HepG2 (cell line): ENCODE results near the gene SEMA7A. TPM values are rescaled to one million over a fixed set of nuclear protein-coding genes. Genes with fewer than 3 reads are reported as not detected.

ENCODE experiments used
- ARNT2 ChIP-seq: sonication (generic); formaldehyde crosslinking; IDR thresholded peaks from 2 replicates; pipeline ENCODE4 v1.8.0; 2022; ENCODE audit warnings: mild to moderate bottlenecking, low read depth, missing genetic modification reagents, moderate library complexity
- BRCA1 ChIP-seq: sonication (generic); formaldehyde crosslinking; IDR thresholded peaks from 2 replicates; pipeline ENCODE4 v1.4.0; 2020; ENCODE audit warnings: missing genetic modification reagents
- ETV6 ChIP-seq: sonication (generic); formaldehyde crosslinking; conservative IDR thresholded peaks from 2 replicates; pipeline ENCODE4 v1.4.0; 2020; ENCODE audit warnings: missing genetic modification reagents
- FOXJ3 ChIP-seq: sonication (generic); formaldehyde crosslinking; IDR thresholded peaks from 2 replicates; pipeline ENCODE4 v1.4.0; 2020; ENCODE audit warnings: missing genetic modification reagents, mild to moderate bottlenecking, borderline replicate concordance
- GATAD1 ChIP-seq: IDR thresholded peaks from 2 replicates; pipeline ENCODE4 v1.6.1; 2016; ENCODE audit warnings: missing genetic modification reagents, missing compliant biosample characterization
- GPN1 ChIP-seq: sonication (generic); formaldehyde crosslinking; IDR thresholded peaks from 2 replicates; pipeline ENCODE4 v1.5.1; 2020; ENCODE audit warnings: missing genetic modification reagents, borderline replicate concordance
- HNRNPH1 ChIP-seq: fragments of 200-400 bp; formaldehyde crosslinking; optimal IDR thresholded peaks from 2 replicates; pipeline ENCODE3; 2017; ENCODE audit warnings: mild to moderate bottlenecking, low read depth, low read length
- MBNL3 ChIP-seq: fragments of 250-450 bp; sonication (Bioruptor Pico); conservative IDR thresholded peaks from 2 replicates; pipeline ENCODE4 v1.8.0; 2022; ENCODE audit warnings: mild to moderate bottlenecking, inconsistent platforms
- NFAT5 ChIP-seq: sonication (generic); formaldehyde crosslinking; IDR thresholded peaks from 2 replicates; pipeline ENCODE4 v1.4.0; 2020; ENCODE audit warnings: missing genetic modification reagents
- NRL ChIP-seq: sonication (generic); formaldehyde crosslinking; IDR thresholded peaks from 2 replicates; pipeline ENCODE4 v1.5.0; 2020; ENCODE audit warnings: missing genetic modification reagents, mild to moderate bottlenecking, moderate library complexity, borderline replicate concordance
- POLR2AphosphoS2 ChIP-seq: IDR thresholded peaks from 2 replicates; pipeline ENCODE4 v1.6.1; 2011; ENCODE audit warnings: low read depth, low read length, improper control_type of control experiment
- REXO4 ChIP-seq: sonication (generic); formaldehyde crosslinking; IDR thresholded peaks from 2 replicates; pipeline ENCODE4 v1.8.0; 2022; ENCODE audit warnings: missing genetic modification reagents, mild to moderate bottlenecking, borderline replicate concordance
- SPEN ChIP-seq: sonication (generic); formaldehyde crosslinking; IDR thresholded peaks from 2 replicates; pipeline ENCODE4 v1.5.1; 2020; ENCODE audit warnings: low read depth, mild to moderate bottlenecking, missing genetic modification reagents
- TGIF2 ChIP-seq: IDR thresholded peaks from 2 replicates; pipeline ENCODE4 v1.6.1; 2016; ENCODE audit warnings: control low read depth, missing compliant biosample characterization
- ZBTB7A ChIP-seq: sonication (generic); formaldehyde crosslinking; IDR thresholded peaks from 2 replicates; pipeline ENCODE4 v1.8.0; 2022; ENCODE audit warnings: mild to moderate bottlenecking, missing genetic modification reagents
- ZBTB7B ChIP-seq: sonication (generic); formaldehyde crosslinking; IDR thresholded peaks from 2 replicates; pipeline ENCODE4 v1.4.0; 2020; ENCODE audit warnings: missing genetic modification reagents
- ZMAT3 ChIP-seq: sonication (generic); formaldehyde crosslinking; conservative IDR thresholded peaks from 2 replicates; pipeline ENCODE4 v1.7.0; 2021; ENCODE audit warnings: missing genetic modification reagents
- ZNF207 ChIP-seq: fragments of 450-650 bp; IDR thresholded peaks from 2 replicates; pipeline ENCODE4 v1.6.1; 2016; ENCODE audit warnings: antibody characterized with exemption, borderline replicate concordance
- ZNF331 ChIP-seq: sonication (generic); formaldehyde crosslinking; IDR thresholded peaks from 2 replicates; pipeline ENCODE4 v1.4.0; 2020; ENCODE audit warnings: missing genetic modification reagents
- ZNF746 ChIP-seq: sonication (generic); formaldehyde crosslinking; IDR thresholded peaks from 2 replicates; pipeline ENCODE4 v1.8.0; 2022; ENCODE audit warnings: mild to moderate bottlenecking, missing genetic modification reagents
- polyA plus RNA-seq, 8 experiments: library from polyadenylated mRNA; depleted of rRNA in 3 of 8; stranded (reverse) in 7 of 8; unstranded in 1 of 8; fragments of >200 nt; fragmentation: Illumina TruSeq in 4 of 8; extraction: Trizol in 4 of 8; gene quantifications; 2 replicates each; pipeline versions ENCODE4 v1.2.1 to v1.2.3, GENCODE V29; 2011 to 2016; ENCODE audit warnings: low read depth in 4 of 8, missing spikeins in 1 of 8, mixed read lengths in 1 of 8; ENCODE audit not compliant: insufficient read depth in 1 of 8
- total RNA-seq, 5 experiments: library from RNA; depleted of rRNA; stranded (reverse); fragments of >200 nt; fragmentation: Illumina TruSeq; extraction: Trizol; gene quantifications; 2 replicates each; pipeline ENCODE4 v1.2.3, GENCODE V29; 2016; ENCODE audit warnings: low read depth in 1 of 5
- TF ChIP-seq, protein P1 (sequence below): sonication (generic); formaldehyde crosslinking; IDR thresholded peaks from 2 replicates; pipeline ENCODE4 v1.5.0; 2020; ENCODE audit warnings: mild to moderate bottlenecking, missing genetic modification reagents

Gene SEMA7A
- total and polyA plus RNA-seq, 2 of the 13 experiments (the other 11 are each of a cell fraction or from before 2014, with no cell fraction given) = 9.0 to 15.8 TPM

- TF ChIP-seq REXO4 (CRISPR knock-in tag) (no peak), NRL (peak; percentile 90; the same call in 1 of the 2 replicates), ARNT2 (CRISPR knock-in tag) (peak; percentile 62; the same call in 1 of the 2 replicates), GPN1 (CRISPR knock-in tag) (no peak), ZNF207 (no peak), ZBTB7A (CRISPR knock-in tag) (peak; percentile 49; the same call in 1 of the 2 replicates), ZNF746 (CRISPR knock-in tag) (no peak), POLR2AphosphoS2 (no peak), NFAT5 (CRISPR knock-in tag) (no peak), GATAD1 (CRISPR knock-in tag) (peak; percentile 92), ETV6 (CRISPR knock-in tag) (no peak; the same call in 1 of the 2 replicates), FOXJ3 (CRISPR knock-in tag) (peak; percentile 97), BRCA1 (CRISPR knock-in tag) (0 out of 2 replicates have a peak, but pooled peaks have one; percentile 46), HNRNPH1 (no peak), SPEN (CRISPR knock-in tag) (peak; percentile 72; the same call in 1 of the 2 replicates), ZBTB7B (CRISPR knock-in tag) (peak; percentile 76), MBNL3 (CRISPR knock-in tag) (no peak), TGIF2 (CRISPR knock-in tag) (peak; percentile 74; the same call in 1 of the 2 replicates), ZNF331 (CRISPR knock-in tag) (peak; percentile 78; the same call in 1 of the 2 replicates), ZMAT3 (CRISPR knock-in tag) (no peak; the same call in 1 of the 2 replicates)
- TF ChIP-seq, protein P1, sequence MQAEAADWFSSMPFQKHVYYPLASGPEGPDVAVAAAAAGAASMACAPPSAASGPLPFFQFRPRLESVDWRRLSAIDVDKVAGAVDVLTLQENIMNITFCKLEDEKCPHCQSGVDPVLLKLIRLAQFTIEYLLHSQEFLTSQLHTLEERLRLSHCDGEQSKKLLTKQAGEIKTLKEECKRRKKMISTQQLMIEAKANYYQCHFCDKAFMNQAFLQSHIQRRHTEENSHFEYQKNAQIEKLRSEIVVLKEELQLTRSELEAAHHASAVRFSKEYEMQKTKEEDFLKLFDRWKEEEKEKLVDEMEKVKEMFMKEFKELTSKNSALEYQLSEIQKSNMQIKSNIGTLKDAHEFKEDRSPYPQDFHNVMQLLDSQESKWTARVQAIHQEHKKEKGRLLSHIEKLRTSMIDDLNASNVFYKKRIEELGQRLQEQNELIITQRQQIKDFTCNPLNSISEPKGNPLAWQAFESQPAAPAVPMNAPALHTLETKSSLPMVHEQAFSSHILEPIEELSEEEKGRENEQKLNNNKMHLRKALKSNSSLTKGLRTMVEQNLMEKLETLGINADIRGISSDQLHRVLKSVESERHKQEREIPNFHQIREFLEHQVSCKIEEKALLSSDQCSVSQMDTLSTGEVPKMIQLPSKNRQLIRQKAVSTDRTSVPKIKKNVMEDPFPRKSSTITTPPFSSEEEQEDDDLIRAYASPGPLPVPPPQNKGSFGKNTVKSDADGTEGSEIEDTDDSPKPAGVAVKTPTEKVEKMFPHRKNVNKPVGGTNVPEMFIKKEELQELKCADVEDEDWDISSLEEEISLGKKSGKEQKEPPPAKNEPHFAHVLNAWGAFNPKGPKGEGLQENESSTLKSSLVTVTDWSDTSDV (CRISPR knock-in tag) = no peak
These were observed 27.4 kb upstream of the SEMA7A start, which contains the start of gene UBL7 (continued) for GRCh38 chr15:74460871-74461846.
